Vagina (tissue), 2 donors: ENCODE data around the gene PIEZO1. TPM values are rescaled to one million over a fixed set of nuclear protein-coding genes. Genes with fewer than 3 reads are reported as not detected.
A peak's percentile ranks its signal among the peaks of the same experiment; 100 is the strongest.

ENCODE experiments used
- DNase-seq, 2 donors: peaks; one replicate each; pipeline ENCODE4 v3.0.0-alpha.2; 2017; ENCODE audit errors: extremely low spot score in 2 of 2
- H3K27ac ChIP-seq: fragments of 200-600 bp; sonication (generic); one replicate; pipeline ENCODE4 v1.5.1; 2019
- H3K27me3 ChIP-seq: fragments of 200-600 bp; sonication (generic); one replicate; pipeline ENCODE4 v1.5.1; 2019
- H3K36me3 ChIP-seq, 2 donors: fragments of 200-600 bp; sonication (generic); one replicate each; pipeline ENCODE4 v1.5.1; 2017 to 2019
- H3K4me1 ChIP-seq: fragments of 200-600 bp; sonication (generic); one replicate; pipeline ENCODE4 v1.5.1; 2019
- H3K4me3 ChIP-seq, 2 donors: fragments of 200-600 bp; sonication (generic); 1 replicate in 1 of 2; 2 replicates in 1 of 2; pipeline ENCODE4 v1.5.1; 2016 to 2019
- H3K9me3 ChIP-seq: fragments of 200-600 bp; sonication (generic); one replicate; pipeline ENCODE4 v1.5.1; 2019
- CTCF ChIP-seq, 3 experiments: fragments of 450-650 bp in 2 of 3; fragments of 200-600 bp in 1 of 3; sonication (generic) in 1 of 3; IDR thresholded peaks; one replicate each; pipeline ENCODE4 v1.5.1; 2017 to 2019; ENCODE audit warnings: antibody characterized with exemption in 3 of 3, mild to moderate bottlenecking in 2 of 3, moderate library complexity in 2 of 3
- POLR2A ChIP-seq, 2 donors: fragments of 450-650 bp; IDR thresholded peaks; one replicate each; pipeline ENCODE4 v1.6.1; 2017; ENCODE audit warnings: antibody characterized with exemption in 2 of 2, mild to moderate bottlenecking in 2 of 2, moderate library complexity in 2 of 2
- POLR2AphosphoS5 ChIP-seq, 2 donors: sonication (generic); formaldehyde crosslinking; IDR thresholded peaks; one replicate each; pipeline ENCODE4 v1.9.0; 2017; ENCODE audit warnings: antibody characterized with exemption in 2 of 2, mild to moderate bottlenecking in 2 of 2, low read depth in 1 of 2; ENCODE audit not compliant: insufficient read depth in 1 of 2
- intact Hi-C: fragments of 100-400 bp; cut with DNase I; formaldehyde crosslinking; loops from one replicate; pipeline ENCODE4 v1.15.1; 2023
- total RNA-seq: library from RNA; depleted of rRNA; stranded (reverse); fragments of >200 nt; gene quantifications from one replicate; pipeline ENCODE4 v1.2.3, GENCODE V29; 2016

PIEZO1 gene
- total RNA-seq, 1 donor from 2014 or later = 184 TPM

GRCh38 chr16:88815901-88816589, 31.0 kb upstream of the PIEZO1 start:
- no peaks in the 10 kb centered on the region for H3K9me3 ChIP-seq
- no peak for DNase-seq
- no peak overlapping the region for H3K4me3 ChIP-seq
- H3K4me1 ChIP-seq = peaks cover 18% of the 10 kb centered on the region
- intact Hi-C loops = loop anchor here (5.0 kb wide), 1 partner anchor 36 kb away; no protein-coding TSS in a partner anchor
- H3K27me3 ChIP-seq = no peaks in the 10 kb centered on the region
- no peak for TF ChIP-seq POLR2A (IDR thresholded peaks at IDR 0.05)
- TF ChIP-seq CTCF (IDR thresholded peaks at IDR 0.05) = peak; percentile 40 to 59 (median 44)
- H3K27ac ChIP-seq = no peak overlapping the region
- no peaks in the 10 kb centered on the region for H3K36me3 ChIP-seq

- intact Hi-C loops = loop anchor here (5.0 kb wide), 1 partner anchor 37 kb away; no protein-coding TSS in a partner anchor
- TF ChIP-seq CTCF (IDR thresholded peaks at IDR 0.05) (no peak), POLR2AphosphoS5 (IDR thresholded peaks at IDR 0.05; ENCODE audit: insufficient read depth in 1 of 2, low read depth in 1 of 2) (no peak), POLR2A (IDR thresholded peaks at IDR 0.05) (no peak)
These were observed 30.2 kb upstream of the PIEZO1 start for GRCh38 chr16:88815227-88815626.

GRCh38 chr16:88814144-88814502, 29.1 kb upstream of the PIEZO1 start:
- intact Hi-C loops = no loop called here
- no peak overlapping the region for H3K4me3 ChIP-seq
- H3K36me3 ChIP-seq = peaks cover 0 to 7% of the 10 kb centered on the region in 2 donors
- no peaks in the 10 kb centered on the region for H3K27me3 ChIP-seq
- DNase-seq = no peak
- peaks cover 37% of the 10 kb centered on the region for H3K4me1 ChIP-seq
- no peak overlapping the region for H3K27ac ChIP-seq
- TF ChIP-seq CTCF (IDR thresholded peaks at IDR 0.05) (no peak), POLR2AphosphoS5 (IDR thresholded peaks at IDR 0.05; ENCODE audit: insufficient read depth in 1 of 2, low read depth in 1 of 2) (no peak), POLR2A (IDR thresholded peaks at IDR 0.05) (no peak)
- no peaks in the 10 kb centered on the region for H3K9me3 ChIP-seq

More at GRCh38 chr16:88815227-88815626, 30.2 kb upstream of the PIEZO1 start:
- H3K27ac ChIP-seq = no peak overlapping the region
- no peak for DNase-seq
- no peaks in the 10 kb centered on the region for H3K9me3 ChIP-seq
- peaks cover 26% of the 10 kb centered on the region for H3K4me1 ChIP-seq
- no peaks in the 10 kb centered on the region for H3K27me3 ChIP-seq
- no peaks in the 10 kb centered on the region for H3K36me3 ChIP-seq
- no peak overlapping the region for H3K4me3 ChIP-seq

GRCh38 chr16:88813269-88814143, 28.5 kb upstream of the PIEZO1 start:
- peak overlapping the region; percentile 94 for H3K27ac ChIP-seq
- TF ChIP-seq POLR2A (IDR thresholded peaks at IDR 0.05) = no peak
- no peak for TF ChIP-seq CTCF (IDR thresholded peaks at IDR 0.05)
- TF ChIP-seq POLR2AphosphoS5 (IDR thresholded peaks at IDR 0.05; ENCODE audit: insufficient read depth in 1 of 2, low read depth in 1 of 2) = no peak

More at GRCh38 chr16:88813269-88814143, 28.5 kb upstream of the PIEZO1 start:
- H3K9me3 ChIP-seq = no peaks in the 10 kb centered on the region
- intact Hi-C loops = no loop called here
- H3K27me3 ChIP-seq = no peaks in the 10 kb centered on the region
- H3K4me1 ChIP-seq = peaks cover 39% of the 10 kb centered on the region
- H3K4me3 ChIP-seq = peak overlapping the region in 1 of 2 donors; percentile 93
- DNase-seq = no peak
- peaks cover 0 to 12% of the 10 kb centered on the region in 2 donors for H3K36me3 ChIP-seq
